GM18505 (cell line): ENCODE measurements around the gene GDAP2.

Experiments
- ATAC-seq: cut with Tn5 transposase; IDR thresholded peaks from one replicate; pipeline ENCODE4 v1.9.1; 2021; ENCODE audit not compliant: unreplicated experiment
- POLR2A ChIP-seq: IDR thresholded peaks from 4 replicates; pipeline ENCODE4 v1.6.1; 2011; ENCODE audit warnings: borderline replicate concordance; ENCODE audit not compliant: insufficient read depth, insufficient read length; ENCODE audit errors: extremely low read depth

The GDAP2 gene

DNA sequence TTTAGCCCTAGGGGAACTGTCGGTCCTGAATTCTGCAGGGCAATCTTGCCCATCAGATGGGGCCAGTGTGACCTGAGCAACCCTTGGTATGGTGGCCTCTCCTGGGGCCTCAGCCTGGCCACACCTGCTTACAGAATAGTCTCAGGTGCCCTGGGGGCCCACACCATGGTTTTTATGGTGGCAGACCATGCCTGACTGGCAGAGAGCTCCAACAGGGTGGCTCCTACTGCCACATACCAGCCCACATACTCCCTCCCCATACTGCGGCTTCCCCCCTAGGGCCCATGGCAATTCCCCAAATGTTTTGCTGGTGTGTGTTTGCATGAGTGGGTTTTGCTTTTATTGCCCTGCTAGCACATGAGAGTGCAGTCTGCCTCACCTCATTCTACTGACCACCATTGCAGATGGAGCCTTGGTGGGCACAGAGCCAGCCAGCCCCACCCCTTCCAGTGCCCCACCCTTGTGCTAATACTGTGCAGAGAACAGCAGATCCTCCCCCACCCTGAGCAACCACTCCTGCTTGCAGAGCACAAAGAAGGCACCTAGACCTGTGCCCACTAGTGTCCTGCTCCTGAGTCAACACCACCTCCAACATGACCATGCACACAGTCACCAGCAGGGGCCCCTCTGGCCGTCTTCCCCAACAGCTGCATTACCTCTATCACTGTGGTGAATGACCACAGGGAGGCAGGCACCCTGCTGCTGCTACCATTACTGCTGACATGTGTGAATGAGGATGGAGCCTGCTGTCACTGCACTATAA is 86.8 kb downstream of the GDAP2 start:
- TF ChIP-seq POLR2A, result no peak
- no peak for ATAC-seq

DNA sequence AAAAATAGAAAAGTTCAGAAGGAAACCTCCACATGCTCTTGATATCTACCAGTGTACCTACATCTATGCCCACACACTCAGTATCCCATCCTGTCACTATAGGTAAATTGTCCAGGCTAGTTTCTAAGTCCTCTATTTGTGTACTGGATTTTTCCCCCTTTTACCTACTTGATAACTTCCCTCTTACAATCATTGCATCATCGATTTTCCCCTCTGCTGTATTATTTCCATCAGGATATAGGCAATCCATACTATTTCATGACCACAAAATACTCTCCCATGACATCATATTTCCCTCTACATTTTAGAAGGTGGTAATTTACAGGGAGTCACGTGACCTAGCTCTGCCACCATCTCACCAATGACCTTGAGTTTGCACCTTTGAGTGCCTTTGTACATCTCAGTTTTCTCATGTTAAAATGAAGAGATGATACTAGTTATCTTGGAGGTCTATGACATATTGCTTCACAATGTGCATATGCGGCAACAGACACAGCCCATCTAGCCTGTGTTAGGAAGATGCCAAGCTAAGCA is 88.2 kb downstream of the GDAP2 start:
- ATAC-seq, result no peak
- TF ChIP-seq POLR2A, result no peak

- no peak for TF ChIP-seq POLR2A
- no peak for ATAC-seq
Observed at GRCh38 chr1:117838911-117839310, 90.5 kb downstream of the GDAP2 start.

DNA sequence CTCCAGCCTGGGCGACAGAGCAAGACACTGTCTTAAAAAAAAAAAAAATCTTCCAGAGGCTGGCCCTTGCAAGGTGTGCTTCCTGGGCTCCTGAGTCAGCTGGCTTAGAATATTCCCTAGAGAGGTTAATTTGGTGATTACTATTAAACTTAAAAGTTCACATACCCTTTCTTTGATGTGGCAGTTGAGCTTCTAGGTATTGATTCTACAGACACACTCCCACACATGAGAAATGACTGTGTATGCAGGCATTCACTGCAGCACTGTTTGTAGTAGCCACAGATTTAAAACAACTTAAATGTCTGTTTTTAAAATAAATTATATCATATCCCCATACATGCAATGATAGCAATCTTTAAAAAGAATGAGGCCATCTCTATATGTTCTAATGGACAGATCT is 93.4 kb downstream of the GDAP2 start:
- no peak for ATAC-seq
- no peak for TF ChIP-seq POLR2A

DNA sequence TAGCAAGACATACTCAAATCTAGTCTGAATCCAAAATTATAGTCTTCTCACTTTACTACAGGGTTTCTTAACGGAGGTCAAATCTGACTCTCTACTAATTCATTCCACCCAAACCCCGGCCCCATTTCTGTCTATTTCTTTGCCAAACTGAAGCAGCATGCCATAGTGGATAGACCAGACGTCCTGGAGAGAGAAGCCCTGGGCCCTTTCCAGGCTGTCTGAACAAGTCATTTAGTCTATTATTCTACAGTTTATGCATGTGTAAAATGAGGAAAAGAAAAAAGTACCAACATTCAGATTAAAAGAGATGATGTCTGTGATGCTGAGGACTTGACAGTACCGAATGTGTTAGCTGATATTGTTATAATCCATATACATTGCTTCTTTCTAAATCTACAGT is 95.0 kb downstream of the GDAP2 start:
- no peak for TF ChIP-seq POLR2A
- no peak for ATAC-seq

DNA sequence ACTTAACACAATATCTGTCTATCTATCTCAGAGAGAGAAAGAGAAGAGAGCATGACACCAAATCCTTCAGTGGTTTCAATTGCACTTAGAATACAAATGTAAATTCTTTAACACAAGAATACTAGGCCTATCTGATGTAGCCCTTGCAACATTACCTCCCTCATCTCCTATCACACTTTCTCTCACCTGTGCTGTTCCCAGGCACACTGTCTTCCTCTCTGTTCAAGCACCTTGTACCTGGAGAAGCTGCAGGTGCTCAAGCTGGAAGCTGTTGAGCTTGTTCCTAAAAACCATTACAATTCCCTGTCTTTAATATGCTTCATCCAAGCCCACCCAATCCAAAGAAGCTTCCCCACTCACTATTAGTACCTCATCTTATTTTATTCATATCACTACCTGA is 97.0 kb downstream of the GDAP2 start:
- no peak for ATAC-seq
- no peak for TF ChIP-seq POLR2A

DNA sequence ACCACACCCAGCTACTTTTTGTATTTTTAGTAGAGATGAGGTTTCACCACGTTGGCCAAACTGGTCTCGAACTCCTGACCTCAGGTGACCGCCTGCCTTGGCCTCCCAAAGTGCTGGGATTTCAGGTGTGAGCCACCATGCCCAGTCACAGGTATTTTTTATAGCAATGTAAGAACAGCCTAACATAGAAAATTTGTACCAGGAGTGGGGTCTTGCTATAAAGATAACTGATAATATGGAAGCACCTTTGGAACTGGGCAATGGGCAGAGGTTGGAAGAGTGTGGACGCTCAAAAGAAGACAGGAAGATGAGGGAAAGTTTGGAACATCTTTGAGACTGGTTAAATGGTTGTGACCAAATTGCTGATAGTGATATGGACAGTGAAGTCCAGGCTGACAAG is 99.2 kb downstream of the GDAP2 start:
- no peak for ATAC-seq
- TF ChIP-seq POLR2A, result no peak

GRCh38 chr1:117828201-117828600 is 101.2 kb downstream of the GDAP2 start:
- no peak for TF ChIP-seq POLR2A
- no peak for ATAC-seq

DNA sequence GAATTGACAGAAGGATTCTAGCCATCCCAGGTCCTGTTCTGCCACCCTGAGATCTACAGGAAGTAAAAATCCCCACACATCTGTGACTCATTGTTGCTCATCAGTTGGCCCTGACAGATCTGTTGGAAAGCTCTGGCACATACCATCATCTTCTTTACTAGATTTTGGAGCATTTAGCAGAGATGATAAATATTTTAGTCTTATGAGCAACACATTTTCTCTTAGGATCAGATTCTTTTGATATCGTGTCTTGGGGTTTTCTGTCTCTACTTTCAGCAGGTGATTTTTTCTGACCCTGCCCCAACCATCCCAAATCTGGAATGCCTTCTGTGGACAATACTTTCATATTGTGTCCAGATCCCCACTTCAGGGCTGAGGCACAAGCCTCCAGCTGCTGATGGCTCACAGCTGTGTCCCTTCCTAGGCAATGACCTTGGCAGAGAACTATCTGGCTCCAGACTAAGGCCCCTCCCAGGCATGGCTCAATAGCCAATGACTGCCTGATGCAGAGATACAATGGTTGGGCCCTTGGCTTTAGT is 102.8 kb downstream of the GDAP2 start:
- ATAC-seq, result no peak
- no peak for TF ChIP-seq POLR2A

- ATAC-seq, result no peak
- no peak for TF ChIP-seq POLR2A
Observed at GRCh38 chr1:117826119-117826518, 103.3 kb downstream of the GDAP2 start.

DNA sequence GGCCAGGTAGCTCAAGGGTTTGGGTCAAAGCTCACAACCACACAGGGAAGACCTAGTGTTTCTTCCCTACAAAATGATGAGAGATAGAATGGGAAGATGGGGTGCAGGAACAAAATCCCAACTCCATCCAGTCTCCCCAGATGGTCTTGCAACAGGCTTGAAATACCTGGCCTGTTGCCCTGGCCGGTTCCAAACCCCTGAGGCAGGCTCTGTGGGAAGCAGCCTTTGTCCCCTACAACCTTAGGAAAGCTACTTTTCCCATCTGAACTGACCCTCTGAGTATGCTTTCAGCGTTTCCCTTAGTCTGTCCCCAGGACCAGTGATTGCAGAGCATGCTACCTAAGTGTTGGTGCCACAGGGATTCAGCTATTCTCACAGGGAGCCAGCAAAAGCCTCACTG is 104.0 kb downstream of the GDAP2 start:
- TF ChIP-seq POLR2A, result no peak
- ATAC-seq, result no peak

DNA sequence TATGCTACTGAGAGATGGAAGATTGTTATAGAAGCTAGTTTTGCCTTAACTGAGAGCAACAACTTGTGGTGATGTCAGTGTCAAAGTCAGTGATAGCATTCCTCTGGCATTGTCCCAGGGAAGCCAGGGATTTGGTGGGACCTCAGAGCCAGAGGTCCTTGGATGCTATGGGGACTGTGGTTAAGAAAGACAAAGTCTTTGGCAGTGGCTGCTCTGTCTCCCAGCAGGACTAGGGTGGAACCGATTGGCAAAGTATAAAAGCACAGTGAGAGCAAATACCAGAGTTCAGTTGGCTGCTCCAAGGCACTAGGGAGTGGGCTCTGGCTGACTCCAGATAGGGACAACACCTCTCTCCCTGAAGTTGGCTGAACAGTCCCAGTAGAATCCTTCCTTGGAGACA is 104.8 kb downstream of the GDAP2 start:
- no peak for ATAC-seq
- TF ChIP-seq POLR2A, result no peak

DNA sequence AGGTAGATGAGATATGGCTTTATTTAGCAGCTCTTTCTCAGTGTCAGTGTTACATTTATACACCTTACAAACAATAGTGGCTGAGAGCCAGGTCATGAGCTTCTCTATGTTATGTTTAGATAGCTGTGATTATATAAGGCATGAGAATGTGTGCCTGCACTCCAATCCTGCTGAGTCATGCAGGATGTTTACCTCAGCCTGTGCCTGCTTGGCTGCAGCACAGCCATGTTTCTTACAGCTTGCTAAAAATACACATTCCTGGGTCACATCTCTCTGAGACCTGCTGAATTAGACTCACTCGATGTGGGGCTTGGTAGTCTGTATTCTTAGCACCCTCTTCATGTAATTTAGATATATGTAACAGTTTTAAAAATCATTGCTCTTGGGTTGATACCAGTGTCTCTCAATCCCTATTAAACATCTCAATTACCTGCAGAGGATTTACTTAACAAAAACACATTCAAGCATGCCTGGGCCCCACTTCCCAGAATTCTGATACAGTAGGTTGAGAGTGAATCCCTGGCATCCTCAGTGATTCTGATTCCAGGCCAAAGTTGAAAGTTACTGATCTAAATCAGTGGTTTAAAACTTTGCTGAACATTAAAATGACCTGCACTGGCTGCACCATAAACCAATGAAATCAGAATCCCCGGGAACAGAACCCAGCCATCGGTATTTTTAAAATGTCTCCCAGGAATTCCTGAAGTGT is 107.5 kb downstream of the GDAP2 start:
- TF ChIP-seq POLR2A, result no peak
- ATAC-seq, result no peak

DNA sequence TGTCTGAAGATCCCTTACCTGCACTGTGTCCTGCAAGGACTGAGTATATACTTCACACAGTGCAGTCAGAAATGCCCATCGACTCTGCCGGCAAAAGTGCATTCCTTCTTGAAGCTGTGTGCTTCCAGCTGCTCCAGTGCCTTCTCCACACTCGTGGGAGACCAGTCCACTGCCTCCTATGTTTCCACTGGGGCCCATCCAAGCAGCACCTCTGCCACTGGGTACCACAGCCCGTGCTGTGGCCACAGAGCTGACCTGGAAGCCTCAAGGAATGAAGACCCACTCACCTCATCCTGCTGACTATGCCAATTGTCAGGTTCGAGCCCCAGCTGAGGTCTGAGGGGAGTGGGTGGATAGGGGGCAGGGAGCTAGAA is 108.1 kb downstream of the GDAP2 start:
- no peak for ATAC-seq
- no peak for TF ChIP-seq POLR2A

DNA sequence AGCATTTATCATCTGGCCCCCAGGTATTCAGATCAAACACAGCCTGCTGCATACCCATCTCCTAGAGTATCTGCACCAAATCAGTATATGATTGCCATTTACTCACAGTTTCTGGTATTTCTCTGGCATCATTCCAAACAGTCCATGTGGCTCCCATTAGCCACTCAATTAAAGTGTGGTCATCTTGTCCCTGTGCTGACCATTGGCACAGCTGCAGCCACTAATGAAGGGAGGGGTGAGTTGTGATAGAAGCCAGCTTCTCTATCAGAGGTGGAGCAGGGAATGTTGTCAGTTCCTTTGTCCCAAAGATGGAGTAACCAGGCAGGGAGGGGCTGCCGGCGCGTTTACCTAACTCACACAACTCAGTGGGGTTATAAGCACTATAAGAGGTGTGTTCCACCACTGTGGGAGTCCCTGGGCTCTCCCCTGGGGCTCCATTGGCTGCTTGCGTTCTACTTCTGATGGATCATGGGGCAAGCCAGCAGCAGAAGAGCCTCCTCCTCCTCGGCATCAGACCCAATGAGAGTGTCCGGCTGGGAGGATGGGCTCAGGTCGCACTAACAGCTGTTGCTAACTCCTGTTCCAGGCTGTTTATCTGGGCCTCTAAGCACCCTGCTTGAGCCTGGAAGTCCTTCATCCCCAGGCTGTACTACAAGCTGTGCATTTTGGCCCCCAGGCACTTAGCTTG is 108.6 kb downstream of the GDAP2 start:
- ATAC-seq, result no peak
- no peak for TF ChIP-seq POLR2A
